ENCODE data around the gene CLCA2. TPM values are rescaled to one million over a fixed set of nuclear protein-coding genes. Genes with fewer than 3 reads are reported as not detected.
"Not testable (repeated sequence)": the region's sequence is repeated elsewhere in the genome, so short reads cannot be mapped to it uniquely, and the experiment has no call there.

The CLCA2 gene
- total RNA-seq, 1 experiment from 2014 or later, result 0.07 TPM

GRCh38 chr1:86500714-86501113 lies 76.7 kb downstream of the CLCA2 start:
- Mint-ChIP-seq H3K36me3 (ENCODE audit: insufficient read depth, unreplicated experiment) (no peaks in the 10 kb centered on the region), H3K9me3 (ENCODE audit: unreplicated experiment) (no peaks in the 10 kb centered on the region), H3K4me1 (ENCODE audit: low read depth, unreplicated experiment) (no peaks in the 10 kb centered on the region), H3K27ac (ENCODE audit: unreplicated experiment) (no peak overlapping the region), H3K27me3 (ENCODE audit: insufficient read depth, unreplicated experiment) (no peaks in the 10 kb centered on the region), H3K4me3 (ENCODE audit: unreplicated experiment) (no peak overlapping the region)
- Histone ChIP-seq H3K4me1 (peaks cover 10% of the 10 kb centered on the region; the same call in 1 of the 2 replicates), H3K27me3 (replicated peaks; ENCODE audit: control insufficient read depth, insufficient read depth, low read length) (no peaks in the 10 kb centered on the region), H3K4me3 (ENCODE audit: low read depth, low read length) (no peak overlapping the region), H3K9me3 (no peaks in the 10 kb centered on the region), H3K36me3 (ENCODE audit: control insufficient read depth, insufficient read depth, low read length) (no peaks in the 10 kb centered on the region)
- no TSS peak for BruUV-seq (replicated peaks)
- TF ChIP-seq CTCF (IDR thresholded peaks at IDR 0.05; ENCODE audit: insufficient read depth in 1 of 2, low read depth in 1 of 2, low read length in 1 of 2, severe bottlenecking in 1 of 2, unreplicated experiment in 1 of 2), result no peak
- ChIA-PET POLR2A (no interaction called here), CTCF (no interaction called here)
- intact Hi-C loops (cut with micrococcal nuclease; ENCODE audit: unreplicated experiment), result loop anchor here (5.0 kb wide), 3 partner anchors 82 to 467 kb away; no protein-coding TSS in a partner anchor
- DNase-seq, result no peak

- BruUV-seq (replicated peaks); H3K36me3 ChIP-seq (ENCODE audit: control insufficient read depth, insufficient read depth, low read length); H3K4me1 ChIP-seq; H3K27me3 Mint-ChIP-seq (ENCODE audit: insufficient read depth, unreplicated experiment); H3K9me3 Mint-ChIP-seq (ENCODE audit: unreplicated experiment); POLR2A ChIA-PET; H3K27me3 ChIP-seq (replicated peaks; ENCODE audit: control insufficient read depth, insufficient read depth, low read length); H3K4me1 Mint-ChIP-seq (ENCODE audit: low read depth, unreplicated experiment); H3K36me3 Mint-ChIP-seq (ENCODE audit: insufficient read depth, unreplicated experiment); H3K9me3 ChIP-seq: not testable (repeated sequence)
- CTCF ChIA-PET, result interaction anchor here (0.6 to 1.5 kb wide), 2 partner anchors 108 to 204 kb away, joined by 4 to 5 read pairs; no protein-coding TSS in a partner anchor
- TF ChIP-seq CTCF (IDR thresholded peaks at IDR 0.05; ENCODE audit: insufficient read depth in 1 of 2, low read depth in 1 of 2, low read length in 1 of 2, severe bottlenecking in 1 of 2, unreplicated experiment in 1 of 2), result peak; percentile 23 to 33
- peak; percentile 54 to 59 for DNase-seq
- peak overlapping the region; percentile 42 for H3K4me3 ChIP-seq (ENCODE audit: low read depth, low read length)
- peak overlapping the region; percentile 86 for H3K4me3 Mint-ChIP-seq (ENCODE audit: unreplicated experiment)
- peak overlapping the region; percentile 88 for H3K27ac Mint-ChIP-seq (ENCODE audit: unreplicated experiment)
- intact Hi-C loops (cut with micrococcal nuclease; ENCODE audit: unreplicated experiment), result loop anchor here (1.0 to 5.0 kb wide), 7 partner anchors 28 to 465 kb away; no protein-coding TSS in a partner anchor
Observed at GRCh38 chr1:86502125-86502646, 78.2 kb downstream of the CLCA2 start.

- BruUV-seq (replicated peaks), result no TSS peak
- Histone ChIP-seq H3K9me3 (no peaks in the 10 kb centered on the region), H3K4me1 (peaks cover 10% of the 10 kb centered on the region; the same call in 1 of the 2 replicates), H3K4me3 (ENCODE audit: low read depth, low read length) (peak overlapping the region; percentile 42), H3K36me3 (ENCODE audit: control insufficient read depth, insufficient read depth, low read length) (no peaks in the 10 kb centered on the region), H3K27me3 (replicated peaks; ENCODE audit: control insufficient read depth, insufficient read depth, low read length) (no peaks in the 10 kb centered on the region)
- no peaks in the 10 kb centered on the region for H3K9me3 Mint-ChIP-seq (ENCODE audit: unreplicated experiment)
- H3K4me3 Mint-ChIP-seq (ENCODE audit: unreplicated experiment), result peak overlapping the region; percentile 86
- H3K36me3 Mint-ChIP-seq (ENCODE audit: insufficient read depth, unreplicated experiment), result no peaks in the 10 kb centered on the region
- H3K27ac Mint-ChIP-seq (ENCODE audit: unreplicated experiment), result peak overlapping the region; percentile 88
- peaks cover 4% of the 10 kb centered on the region for H3K4me1 Mint-ChIP-seq (ENCODE audit: low read depth, unreplicated experiment)
- DNase-seq, result peak; percentile 72 to 82
- CTCF ChIA-PET, result interaction anchor here (0.6 to 1.5 kb wide), 2 partner anchors 108 to 203 kb away, joined by 4 to 5 read pairs; no protein-coding TSS in a partner anchor
- intact Hi-C loops (cut with micrococcal nuclease; ENCODE audit: unreplicated experiment), result loop anchor here (1.0 to 5.0 kb wide), 7 partner anchors 29 to 464 kb away; no protein-coding TSS in a partner anchor
- no peaks in the 10 kb centered on the region for H3K27me3 Mint-ChIP-seq (ENCODE audit: insufficient read depth, unreplicated experiment)
- POLR2A ChIA-PET, result no interaction called here
- peak; percentile 4 to 25 for TF ChIP-seq CTCF (IDR thresholded peaks at IDR 0.05; ENCODE audit: insufficient read depth in 1 of 2, low read depth in 1 of 2, low read length in 1 of 2, severe bottlenecking in 1 of 2, unreplicated experiment in 1 of 2)
Observed at GRCh38 chr1:86502721-86503405, 78.9 kb downstream of the CLCA2 start.
